Smooth muscle cell (in vitro differentiated cells): Measurements from ENCODE around the gene ACYP1. TPM values are rescaled to one million over a fixed set of nuclear protein-coding genes. Genes with fewer than 3 reads are reported as not detected.

Experiments
- DNase-seq: peaks from one replicate; lab custom pipeline; 2025; ENCODE audit not compliant: unreplicated experiment; lab: John Stamatoyannopoulos, UW
- H2AFZ ChIP-seq: fragments of 200-600 bp; sonication (generic); 2 replicates; pipeline ENCODE4 v1.6.0; 2016; ENCODE audit warnings: antibody characterized with exemption, low read depth, mild to moderate bottlenecking
- H3F3A ChIP-seq: fragments of 200-600 bp; sonication (generic); 2 replicates; pipeline ENCODE4 v1.6.0; 2017; ENCODE audit warnings: antibody characterized with exemption, low read depth
- H3K27ac ChIP-seq: fragments of 200-600 bp; sonication (generic); 2 replicates; pipeline ENCODE4 v1.5.1; 2016; ENCODE audit warnings: low read depth, mild to moderate bottlenecking
- H3K27me3 ChIP-seq: fragments of 200-600 bp; sonication (generic); 2 replicates; pipeline ENCODE4 v1.6.1; 2016; ENCODE audit warnings: low read depth, mild to moderate bottlenecking
- H3K36me3 ChIP-seq: fragments of 200-600 bp; sonication (generic); 2 replicates; pipeline ENCODE4 v1.5.1; 2016; ENCODE audit warnings: low read depth
- H3K4me1 ChIP-seq: fragments of 200-600 bp; sonication (generic); 2 replicates; pipeline ENCODE4 v1.5.1; 2016; ENCODE audit warnings: low read depth
- H3K4me2 ChIP-seq: fragments of 200-600 bp; sonication (generic); 2 replicates; pipeline ENCODE4 v1.6.0; 2016; ENCODE audit warnings: mild to moderate bottlenecking
- H3K4me3 ChIP-seq: fragments of 200-600 bp; sonication (generic); 2 replicates; pipeline ENCODE4 v1.5.1; 2016; ENCODE audit warnings: mild to moderate bottlenecking
- H3K79me2 ChIP-seq: fragments of 200-600 bp; sonication (generic); 2 replicates; pipeline ENCODE4 v1.6.0; 2016; ENCODE audit warnings: low read depth, mild to moderate bottlenecking
- H3K9ac ChIP-seq: fragments of 200-600 bp; sonication (generic); 2 replicates; pipeline ENCODE4 v1.6.0; 2016; ENCODE audit warnings: low read depth
- H3K9me3 ChIP-seq: fragments of 200-600 bp; sonication (generic); replicated peaks from 2 replicates; pipeline ENCODE4 v1.5.1; 2016; ENCODE audit warnings: low read depth
- H4K20me1 ChIP-seq: fragments of 200-600 bp; sonication (generic); 2 replicates; pipeline ENCODE4 v1.6.0; 2016; ENCODE audit warnings: low read depth
- WGBS: methylation state at CpG from one replicate; pipeline ENCODE4 v1.1.7; 2016; ENCODE audit warnings: low lambda C conversion rate; 5-methylcytosine and 5-hydroxymethylcytosine counted together
- polyA plus RNA-seq: library from polyadenylated mRNA; unstranded; fragments of >200 nt; fragmentation: Nextera tagmentation; extraction: Ambion mirVana; gene quantifications from 2 replicates; pipeline ENCODE4 v1.2.1, GENCODE V29; 2016
- total RNA-seq: library from RNA; depleted of rRNA; stranded (reverse); fragments of >200 nt; gene quantifications from 2 replicates; pipeline ENCODE4 v1.2.3, GENCODE V29; 2014
- TF ChIP-seq, protein P1 (sequence below): fragments of 200-600 bp; sonication (generic); IDR thresholded peaks from 2 replicates; pipeline ENCODE4 v1.5.1; 2017; ENCODE audit warnings: borderline replicate concordance, mild to moderate bottlenecking, antibody characterized with exemption; ENCODE audit not compliant: insufficient read depth, poor library complexity, severe bottlenecking

ACYP1 gene
- total and polyA plus RNA-seq, 2 experiments from 2014 or later, result 12.2 to 14.9 TPM

DNA sequence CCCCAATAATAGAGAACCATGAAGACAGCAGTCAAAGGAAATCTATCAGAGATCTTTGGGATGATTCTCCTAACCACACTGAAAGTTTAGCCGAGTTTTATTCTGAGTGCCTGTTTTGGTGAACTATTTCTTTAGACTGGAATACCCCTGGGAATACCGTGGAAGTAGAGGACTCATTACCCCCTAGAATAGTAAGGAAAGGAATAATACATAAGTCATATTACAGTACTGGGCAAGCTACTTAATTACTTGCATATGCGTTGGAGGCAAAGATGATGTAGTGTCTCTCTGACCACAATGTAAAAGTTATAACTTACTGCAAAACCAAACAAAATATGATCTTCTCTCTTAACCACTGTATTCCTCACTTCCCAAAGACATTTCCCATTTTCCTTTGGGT, 31.1 kb upstream of the ACYP1 start:
- Histone ChIP-seq H4K20me1 (no peaks in the 10 kb centered on the region), H3K4me2 (no peak overlapping the region), H3K36me3 (no peaks in the 10 kb centered on the region), H3K27ac (no peak overlapping the region), H3K4me1 (no peaks in the 10 kb centered on the region), H3K9ac (no peak overlapping the region), H3K4me3 (no peak overlapping the region), H3K79me2 (no peaks in the 10 kb centered on the region), H3F3A (no peaks in the 10 kb centered on the region), H2AFZ (no peak overlapping the region), H3K27me3 (no peaks in the 10 kb centered on the region), H3K9me3 (no peaks in the 10 kb centered on the region)
- DNase-seq, result no peak
- 95% methylated on average over 3 of the region's 3 CpGs for WGBS
- TF ChIP-seq, protein P1, sequence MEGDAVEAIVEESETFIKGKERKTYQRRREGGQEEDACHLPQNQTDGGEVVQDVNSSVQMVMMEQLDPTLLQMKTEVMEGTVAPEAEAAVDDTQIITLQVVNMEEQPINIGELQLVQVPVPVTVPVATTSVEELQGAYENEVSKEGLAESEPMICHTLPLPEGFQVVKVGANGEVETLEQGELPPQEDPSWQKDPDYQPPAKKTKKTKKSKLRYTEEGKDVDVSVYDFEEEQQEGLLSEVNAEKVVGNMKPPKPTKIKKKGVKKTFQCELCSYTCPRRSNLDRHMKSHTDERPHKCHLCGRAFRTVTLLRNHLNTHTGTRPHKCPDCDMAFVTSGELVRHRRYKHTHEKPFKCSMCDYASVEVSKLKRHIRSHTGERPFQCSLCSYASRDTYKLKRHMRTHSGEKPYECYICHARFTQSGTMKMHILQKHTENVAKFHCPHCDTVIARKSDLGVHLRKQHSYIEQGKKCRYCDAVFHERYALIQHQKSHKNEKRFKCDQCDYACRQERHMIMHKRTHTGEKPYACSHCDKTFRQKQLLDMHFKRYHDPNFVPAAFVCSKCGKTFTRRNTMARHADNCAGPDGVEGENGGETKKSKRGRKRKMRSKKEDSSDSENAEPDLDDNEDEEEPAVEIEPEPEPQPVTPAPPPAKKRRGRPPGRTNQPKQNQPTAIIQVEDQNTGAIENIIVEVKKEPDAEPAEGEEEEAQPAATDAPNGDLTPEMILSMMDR, result no peak

DNA sequence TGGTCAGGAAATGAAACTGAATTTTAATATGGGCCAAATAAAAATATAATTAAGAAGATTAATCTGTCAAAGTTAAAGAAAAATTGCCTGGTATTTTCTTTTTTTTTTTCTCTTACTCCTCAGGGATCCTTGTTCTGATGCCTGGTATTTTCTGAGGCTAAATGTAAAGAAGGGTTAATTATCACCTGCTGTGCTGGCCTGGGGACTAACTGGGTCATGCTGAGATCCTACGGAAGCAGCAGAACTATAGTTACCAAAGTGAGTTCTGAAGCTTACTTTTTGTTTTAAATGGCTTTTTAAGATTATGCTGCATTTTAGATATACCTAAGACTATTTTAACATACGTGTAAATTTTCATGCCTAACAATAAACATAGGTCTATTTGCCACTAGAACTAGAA, 28.9 kb upstream of the ACYP1 start:
- Histone ChIP-seq H3K4me3 (no peak overlapping the region), H3K4me1 (no peaks in the 10 kb centered on the region), H3K4me2 (no peak overlapping the region), H3K27ac (no peak overlapping the region), H3K27me3 (no peaks in the 10 kb centered on the region), H3F3A (no peaks in the 10 kb centered on the region), H2AFZ (no peak overlapping the region), H3K9ac (no peak overlapping the region), H4K20me1 (no peaks in the 10 kb centered on the region), H3K9me3 (no peaks in the 10 kb centered on the region), H3K79me2 (no peaks in the 10 kb centered on the region), H3K36me3 (peaks cover under 1% of the 10 kb centered on the region)
- no peak for DNase-seq
- WGBS, result 73% methylated on average over 2 of the region's 2 CpGs
- TF ChIP-seq, protein P1, result no peak

DNA sequence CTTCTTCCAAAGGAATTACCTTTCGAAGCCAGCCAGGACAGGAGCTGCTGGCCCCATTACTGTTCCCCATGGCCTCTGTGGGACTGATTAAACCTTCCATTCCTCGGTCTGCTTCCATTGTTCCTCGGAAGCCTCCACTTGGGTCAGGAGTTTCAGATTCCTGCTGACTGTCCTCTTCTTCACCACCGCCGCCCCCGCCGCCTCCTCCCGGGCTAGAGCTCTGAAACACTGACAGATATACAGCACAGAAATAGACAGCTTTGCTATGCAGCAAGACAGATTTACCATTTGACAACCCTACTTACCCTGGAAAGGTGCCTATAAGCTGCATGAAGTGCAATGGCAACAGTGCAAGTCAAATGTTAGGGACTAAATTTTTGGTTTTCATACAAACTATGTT, 27.4 kb upstream of the ACYP1 start:
- Histone ChIP-seq H3K4me1 (no peaks in the 10 kb centered on the region), H3K79me2 (no peaks in the 10 kb centered on the region), H3K27ac (no peak overlapping the region), H3K36me3 (peaks cover 6% of the 10 kb centered on the region), H3K4me2 (no peak overlapping the region), H3K9me3 (no peaks in the 10 kb centered on the region), H3F3A (no peaks in the 10 kb centered on the region), H3K4me3 (no peak overlapping the region), H3K9ac (no peak overlapping the region), H4K20me1 (no peaks in the 10 kb centered on the region), H3K27me3 (no peaks in the 10 kb centered on the region), H2AFZ (no peak overlapping the region)
- 82% methylated on average over 8 of the region's 8 CpGs for WGBS
- TF ChIP-seq, protein P1, result no peak
- DNase-seq, result no peak

DNA sequence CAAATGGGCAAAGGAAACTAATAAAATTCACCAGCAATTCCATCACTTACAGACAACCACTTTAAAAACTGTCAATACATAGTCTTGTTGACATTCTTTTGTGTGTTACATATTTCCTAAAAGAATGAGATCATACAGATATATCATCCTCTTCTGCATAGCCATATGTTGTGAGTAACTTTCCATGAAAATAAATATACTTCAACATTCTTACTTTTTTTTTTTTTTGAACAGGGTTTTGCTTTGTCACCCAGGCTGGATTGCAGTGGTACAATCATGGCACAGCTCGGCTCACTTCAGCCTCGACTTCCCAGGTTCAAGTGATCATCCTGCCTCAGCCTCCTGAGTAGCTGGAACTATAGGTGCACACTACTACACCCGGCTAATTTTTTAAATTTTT, 26.5 kb upstream of the ACYP1 start:
- Histone ChIP-seq H2AFZ (no peak overlapping the region), H4K20me1 (no peaks in the 10 kb centered on the region), H3K4me2 (no peak overlapping the region), H3K9ac (no peak overlapping the region), H3K4me1 (no peaks in the 10 kb centered on the region), H3K9me3 (no peaks in the 10 kb centered on the region), H3K79me2 (no peaks in the 10 kb centered on the region), H3K27ac (no peak overlapping the region), H3K27me3 (no peaks in the 10 kb centered on the region), H3K36me3 (peaks cover 6% of the 10 kb centered on the region), H3K4me3 (no peak overlapping the region), H3F3A (no peaks in the 10 kb centered on the region)
- no peak for DNase-seq
- TF ChIP-seq, protein P1, result no peak
- WGBS, result 96% methylated on average over 3 of the region's 3 CpGs
